ENCODE measurements around the gene LYZL2.

LYZL2 gene

GRCh38 chr10:30589441-30589840 is 40.1 kb downstream of the LYZL2 start:
- no peak for DNase-seq

GRCh38 chr10:30587522-30588031 is 42.0 kb downstream of the LYZL2 start:
- no peak for DNase-seq

GRCh38 chr10:30586828-30587227 is 42.7 kb downstream of the LYZL2 start:
- no peak for DNase-seq

- peak; percentile 47 for DNase-seq
These were observed 45.7 kb downstream of the LYZL2 start for GRCh38 chr10:30583778-30584415.

- peak; percentile 8 for DNase-seq
These were observed 47.7 kb downstream of the LYZL2 start for GRCh38 chr10:30581779-30582380.

- no peak for DNase-seq
These were observed 48.9 kb downstream of the LYZL2 start for GRCh38 chr10:30580676-30581075.

- no peak for DNase-seq
These were observed 49.3 kb downstream of the LYZL2 start for GRCh38 chr10:30580241-30580640.

- DNase-seq, result no peak
These were observed 50.0 kb downstream of the LYZL2 start for GRCh38 chr10:30579574-30579973.

GRCh38 chr10:30577048-30577447 is 52.5 kb downstream of the LYZL2 start:
- DNase-seq, result no peak

- no peak for DNase-seq
These were observed 52.9 kb downstream of the LYZL2 start for GRCh38 chr10:30576641-30577040.

GRCh38 chr10:30574432-30574796 is 55.1 kb downstream of the LYZL2 start:
- DNase-seq, result no peak

GRCh38 chr10:30573721-30574431 is 55.7 kb downstream of the LYZL2 start:
- no peak for DNase-seq

- DNase-seq, result no peak
These were observed 64.1 kb downstream of the LYZL2 start for GRCh38 chr10:30565449-30565848.

- DNase-seq, result no peak
These were observed 66.8 kb downstream of the LYZL2 start for GRCh38 chr10:30562787-30563186.
